ENCODE measurements around the gene FAM32A. TPM values are rescaled to one million over a fixed set of nuclear protein-coding genes. Genes with fewer than 3 reads are reported as not detected.

The FAM32A gene
- total RNA-seq = 10 to 100 TPM; 71.8 to 80.1 TPM
- polyA plus RNA-seq (2013, experiment 1 of 2) = 84.7 TPM
- polyA plus RNA-seq (2013, experiment 2 of 2) = 89.8 TPM
- long read RNA-seq, experiment 1, transcript FAM32A-205 (3 exons, 1,168 nt) = minor isoform, 5 of 57 reads
- long read RNA-seq, experiment 1, transcript FAM32A-201 (4 exons, 1,455 nt) = major isoform, 45 of 57 reads
- long read RNA-seq, experiment 1, partial matches to known transcripts = 6 of 57 reads
- long read RNA-seq, experiment 1, other reads (novel, unspliced or antisense) = 0 of 57 reads
- long read RNA-seq, experiment 2, transcript FAM32A-201 (4 exons, 1,455 nt) = major isoform, 139 of 156 reads
- long read RNA-seq, experiment 2, transcript FAM32A-205 (3 exons, 1,168 nt) = minor isoform, 6 of 156 reads
- long read RNA-seq, experiment 2, transcript FAM32A-204 (3 exons, 798 nt) = minor isoform, 7 of 156 reads
- long read RNA-seq, experiment 2, partial matches to known transcripts = 2 of 156 reads
- long read RNA-seq, experiment 2, other reads (novel, unspliced or antisense) = 2 of 156 reads
- long read RNA-seq, experiment 3, transcript FAM32A-204 (3 exons, 798 nt) = minor isoform, 25 of 608 reads
- long read RNA-seq, experiment 3, transcript FAM32A-205 (3 exons, 1,168 nt) = minor isoform, 33 of 608 reads
- long read RNA-seq, experiment 3, transcript FAM32A-201 (4 exons, 1,455 nt) = major isoform, 537 of 608 reads
- long read RNA-seq, experiment 3, partial matches to known transcripts = 3 of 608 reads
- long read RNA-seq, experiment 3, other reads (novel, unspliced or antisense) = 10 of 608 reads
- long read RNA-seq, experiment 4, transcript FAM32A-205 (3 exons, 1,168 nt) = minor isoform, 17 of 209 reads
- long read RNA-seq, experiment 4, transcript FAM32A-201 (4 exons, 1,455 nt) = major isoform, 184 of 209 reads
- long read RNA-seq, experiment 4, partial matches to known transcripts = 4 of 209 reads
- long read RNA-seq, experiment 4, other reads (novel, unspliced or antisense) = 1 of 209 reads

DNA sequence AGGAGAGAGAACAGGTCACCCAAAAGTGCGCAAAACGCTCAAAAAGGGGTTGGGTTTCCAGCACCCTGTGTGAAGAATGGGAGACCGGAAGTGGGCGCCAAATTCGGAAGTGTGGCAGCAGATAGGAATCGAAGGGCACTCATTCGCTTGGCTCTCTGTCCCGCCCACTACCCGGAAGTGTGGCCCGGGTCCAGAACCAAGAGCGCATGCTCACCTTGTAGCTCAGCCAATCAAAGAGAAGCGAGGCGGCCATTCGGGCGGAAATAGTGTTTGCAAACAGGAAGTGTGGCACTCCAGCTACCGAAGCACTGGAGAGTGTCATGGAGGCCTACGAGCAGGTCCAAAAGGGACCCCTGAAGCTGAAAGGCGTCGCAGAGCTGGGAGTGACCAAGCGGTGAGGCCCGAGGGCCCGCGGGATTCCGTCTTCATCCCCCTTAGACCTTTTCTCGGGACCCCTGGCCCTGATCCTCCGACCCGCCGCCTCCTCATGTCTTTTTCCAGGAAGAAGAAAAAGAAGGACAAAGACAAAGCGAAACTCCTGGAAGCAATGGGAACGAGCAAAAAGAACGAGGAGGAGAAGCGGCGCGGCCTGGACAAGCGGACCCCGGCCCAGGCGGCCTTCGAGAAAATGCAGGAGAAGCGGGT, at the start of gene FAM32A:
FAM32A (plus strand) TSS at position 288 of the 645 bp plus-strand sequence; CDS start at position 321, 33 bp downstream.
- peaks cover 10% of the 10 kb centered on the region for H3K27me3 Mint-ChIP-seq (ENCODE audit: insufficient read depth)
- peaks cover 5% of the 10 kb centered on the region for H3K4me1 Mint-ChIP-seq
- 0% methylated on average over 23 to 39 of the region's 39 CpGs for WGBS, 2 experiments (ENCODE audit: insufficient coverage in 1 of 2, insufficient read length in 1 of 2)
- peak within 1 kb of the TSS; percentile 100 for H3K4me3 Mint-ChIP-seq
- H3K27ac Mint-ChIP-seq = peak within 1 kb of the TSS; percentile 98
- no peaks in the 10 kb centered on the region for H3K27me3 ChIP-seq (ENCODE audit: control insufficient read depth, insufficient read depth, low read length, poor library complexity, severe bottlenecking)
- H3K36me3 ChIP-seq (ENCODE audit: control insufficient read depth, insufficient read depth, low read length) = peaks cover 21% of the 10 kb centered on the region
- no peaks in the 10 kb centered on the region for H3K4me1 ChIP-seq (ENCODE audit: control insufficient read depth, insufficient read depth, low read length)
- peaks cover 30% of the 10 kb centered on the region for H3K36me3 Mint-ChIP-seq (ENCODE audit: low read depth)
- H3K9ac ChIP-seq (ENCODE audit: extremely low read depth, low read length, poor library complexity, severe bottlenecking) = peak within 1 kb of the TSS; percentile 82
- H3K4me3 ChIP-seq (ENCODE audit: low read length) = peak within 1 kb of the TSS; percentile 95
- H3K9me3 ChIP-seq (ENCODE audit: control insufficient read depth, low read length) = no peaks in the 10 kb centered on the region
- DNase-seq = peak; percentile 99
- peaks cover 2% of the 10 kb centered on the region for H3K9me3 Mint-ChIP-seq
- H3K27ac ChIP-seq (ENCODE audit: low read depth, low read length) = peak within 1 kb of the TSS; percentile 50
- TF ChIP-seq, protein P1, sequence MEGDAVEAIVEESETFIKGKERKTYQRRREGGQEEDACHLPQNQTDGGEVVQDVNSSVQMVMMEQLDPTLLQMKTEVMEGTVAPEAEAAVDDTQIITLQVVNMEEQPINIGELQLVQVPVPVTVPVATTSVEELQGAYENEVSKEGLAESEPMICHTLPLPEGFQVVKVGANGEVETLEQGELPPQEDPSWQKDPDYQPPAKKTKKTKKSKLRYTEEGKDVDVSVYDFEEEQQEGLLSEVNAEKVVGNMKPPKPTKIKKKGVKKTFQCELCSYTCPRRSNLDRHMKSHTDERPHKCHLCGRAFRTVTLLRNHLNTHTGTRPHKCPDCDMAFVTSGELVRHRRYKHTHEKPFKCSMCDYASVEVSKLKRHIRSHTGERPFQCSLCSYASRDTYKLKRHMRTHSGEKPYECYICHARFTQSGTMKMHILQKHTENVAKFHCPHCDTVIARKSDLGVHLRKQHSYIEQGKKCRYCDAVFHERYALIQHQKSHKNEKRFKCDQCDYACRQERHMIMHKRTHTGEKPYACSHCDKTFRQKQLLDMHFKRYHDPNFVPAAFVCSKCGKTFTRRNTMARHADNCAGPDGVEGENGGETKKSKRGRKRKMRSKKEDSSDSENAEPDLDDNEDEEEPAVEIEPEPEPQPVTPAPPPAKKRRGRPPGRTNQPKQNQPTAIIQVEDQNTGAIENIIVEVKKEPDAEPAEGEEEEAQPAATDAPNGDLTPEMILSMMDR (conservative IDR thresholded peaks at IDR 0.05) = no peak

DNA sequence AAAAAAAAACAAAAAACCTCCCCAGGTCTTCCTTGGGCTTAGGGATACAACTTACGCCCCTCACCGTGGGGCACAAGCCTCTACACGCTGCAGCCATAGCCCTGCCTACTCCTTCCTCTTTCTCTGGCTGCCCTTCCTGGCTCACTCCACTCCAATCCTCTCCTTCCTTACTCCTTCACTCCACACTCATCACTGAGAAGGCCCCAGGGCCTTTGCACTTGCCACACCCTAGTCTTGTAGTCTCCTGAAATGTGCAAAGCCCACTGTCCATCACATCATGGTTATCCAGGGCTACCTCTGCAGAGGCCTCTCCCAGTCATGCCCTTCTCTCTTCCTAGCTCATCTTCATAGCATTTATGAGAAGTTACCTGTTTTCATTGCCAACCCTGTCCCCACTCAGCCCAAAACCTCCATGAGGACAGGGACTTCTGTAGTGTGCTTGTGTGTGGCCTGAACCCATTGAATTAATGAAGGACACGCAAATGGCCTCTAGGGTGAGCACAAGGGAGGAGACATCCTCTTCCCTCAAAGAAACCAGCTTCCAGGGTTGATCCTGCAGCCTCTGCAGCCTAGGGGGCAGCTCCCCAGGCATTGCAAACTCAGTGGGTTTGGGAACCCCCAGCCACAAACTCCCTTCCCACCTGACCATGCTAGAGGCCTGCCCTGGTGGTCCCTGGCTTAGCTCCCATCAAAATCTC, 49.6 kb upstream of the FAM32A start:
- TF ChIP-seq, protein P1 (conservative IDR thresholded peaks at IDR 0.05) = no peak
- Mint-ChIP-seq H3K4me3 (no peak overlapping the region), H3K27ac (no peak overlapping the region), H3K4me1 (no peaks in the 10 kb centered on the region), H3K36me3 (ENCODE audit: low read depth) (peaks cover 43% of the 10 kb centered on the region), H3K9me3 (peaks cover 1% of the 10 kb centered on the region), H3K27me3 (ENCODE audit: insufficient read depth) (peaks cover 12% of the 10 kb centered on the region)
- no peak overlapping the region for H3K27ac ChIP-seq (ENCODE audit: low read depth, low read length)
- H3K36me3 ChIP-seq (ENCODE audit: control insufficient read depth, insufficient read depth, low read length) = peaks cover 39% of the 10 kb centered on the region
- 65 to 72% methylated on average over 4 of the region's 4 CpGs for WGBS, 2 experiments (ENCODE audit: insufficient coverage in 1 of 2, insufficient read length in 1 of 2)
- H3K27me3 ChIP-seq (ENCODE audit: control insufficient read depth, insufficient read depth, low read length, poor library complexity, severe bottlenecking) = no peaks in the 10 kb centered on the region
- no peak overlapping the region for H3K4me3 ChIP-seq (ENCODE audit: low read length)
- DNase-seq = no peak
- H3K9me3 ChIP-seq (ENCODE audit: control insufficient read depth, low read length) = no peaks in the 10 kb centered on the region
- H3K9ac ChIP-seq (ENCODE audit: extremely low read depth, low read length, poor library complexity, severe bottlenecking) = no peak overlapping the region
- no peaks in the 10 kb centered on the region for H3K4me1 ChIP-seq (ENCODE audit: control insufficient read depth, insufficient read depth, low read length)
